HepG2 (cell line): Measurements from ENCODE around the gene GPS2. TPM values are rescaled to one million over a fixed set of nuclear protein-coding genes. Genes with fewer than 3 reads are reported as not detected.

Experiments used
- CEBPZ ChIP-seq: IDR thresholded peaks from 2 replicates; pipeline ENCODE4 v1.6.1; 2012; ENCODE audit warnings: low read length, improper control_type of control experiment
- ESRRA ChIP-seq: sonication (generic); formaldehyde crosslinking; IDR thresholded peaks from 2 replicates; pipeline ENCODE4 v1.5.1; 2020; ENCODE audit warnings: mild to moderate bottlenecking, low read depth, missing genetic modification reagents
- HDAC1 ChIP-seq: sonication (generic); formaldehyde crosslinking; IDR thresholded peaks from 2 replicates; pipeline ENCODE4 v1.5.1; 2020; ENCODE audit warnings: mild to moderate bottlenecking, missing genetic modification reagents
- HNRNPH1 ChIP-seq: fragments of 200-400 bp; formaldehyde crosslinking; optimal IDR thresholded peaks from 2 replicates; pipeline ENCODE3; 2017; ENCODE audit warnings: mild to moderate bottlenecking, low read depth, low read length
- KLF12 ChIP-seq: sonication (generic); formaldehyde crosslinking; IDR thresholded peaks from 2 replicates; pipeline ENCODE4 v1.4.0; 2020; ENCODE audit warnings: missing genetic modification reagents, borderline replicate concordance
- LRRFIP1 ChIP-seq: sonication (generic); formaldehyde crosslinking; conservative IDR thresholded peaks from 2 replicates; pipeline ENCODE4 v1.4.0; 2020; ENCODE audit warnings: missing genetic modification reagents
- MAF1 ChIP-seq: sonication (generic); formaldehyde crosslinking; IDR thresholded peaks from 2 replicates; pipeline ENCODE4 v1.5.0; 2020; ENCODE audit warnings: missing genetic modification reagents, borderline replicate concordance
- MTA1 ChIP-seq: sonication (generic); formaldehyde crosslinking; IDR thresholded peaks from 2 replicates; pipeline ENCODE4 v1.4.0; 2020; ENCODE audit warnings: missing genetic modification reagents, mild to moderate bottlenecking, borderline replicate concordance
- POLR2G ChIP-seq: fragments of 200-400 bp; formaldehyde crosslinking; IDR thresholded peaks from 2 replicates; pipeline ENCODE4 v1.6.1; 2018; ENCODE audit warnings: mild to moderate bottlenecking, low read depth, low read length, moderate library complexity
- RFX5 ChIP-seq: IDR thresholded peaks from 2 replicates; pipeline ENCODE4 v1.6.1; 2011; ENCODE audit warnings: low read depth, low read length, improper control_type of control experiment
- TMF1 ChIP-seq: sonication (generic); formaldehyde crosslinking; IDR thresholded peaks from 2 replicates; pipeline ENCODE4 v1.8.1; 2022; ENCODE audit warnings: low read depth, missing genetic modification reagents
- ZNF609 ChIP-seq: sonication (generic); formaldehyde crosslinking; IDR thresholded peaks from 2 replicates; pipeline ENCODE4 v1.4.0; 2020; ENCODE audit warnings: mild to moderate bottlenecking, missing genetic modification reagents, borderline replicate concordance
- ZNF660 ChIP-seq: sonication (generic); formaldehyde crosslinking; IDR thresholded peaks from 2 replicates; pipeline ENCODE4 v1.5.1; 2020; ENCODE audit warnings: mild to moderate bottlenecking, low read depth, missing genetic modification reagents, borderline replicate concordance
- ZNF713 ChIP-seq: sonication (generic); formaldehyde crosslinking; IDR thresholded peaks from 2 replicates; pipeline ENCODE4 v1.4.0; 2020; ENCODE audit warnings: mild to moderate bottlenecking, missing genetic modification reagents
- ZNF83 ChIP-seq: sonication (generic); formaldehyde crosslinking; IDR thresholded peaks from 2 replicates; pipeline ENCODE4 v1.4.0; 2020; ENCODE audit warnings: missing genetic modification reagents, mild to moderate bottlenecking, borderline replicate concordance
- polyA plus RNA-seq, 8 experiments: library from polyadenylated mRNA; depleted of rRNA in 3 of 8; stranded (reverse) in 7 of 8; unstranded in 1 of 8; fragments of >200 nt; fragmentation: Illumina TruSeq in 4 of 8; extraction: Trizol in 4 of 8; gene quantifications; 2 replicates each; pipeline versions ENCODE4 v1.2.1 to v1.2.3, GENCODE V29; 2011 to 2016; ENCODE audit warnings: low read depth in 4 of 8, missing spikeins in 1 of 8, mixed read lengths in 1 of 8; ENCODE audit not compliant: insufficient read depth in 1 of 8
- total RNA-seq, 5 experiments: library from RNA; depleted of rRNA; stranded (reverse); fragments of >200 nt; fragmentation: Illumina TruSeq; extraction: Trizol; gene quantifications; 2 replicates each; pipeline ENCODE4 v1.2.3, GENCODE V29; 2016; ENCODE audit warnings: low read depth in 1 of 5

Gene GPS2
- total and polyA plus RNA-seq, 2 of the 13 experiments (the other 11 are each of a cell fraction or from before 2014, with no cell fraction given) = 58.0 to 59.4 TPM

- no peak for TF ChIP-seq LRRFIP1 (CRISPR knock-in tag)
- no peak for TF ChIP-seq HNRNPH1
- TF ChIP-seq ESRRA (CRISPR knock-in tag) = 0 out of 2 replicates have a peak, but pooled peaks have one; percentile 61
- no peak for TF ChIP-seq ZNF83
- peak; percentile 89 for TF ChIP-seq TMF1
- TF ChIP-seq CEBPZ = no peak
- TF ChIP-seq POLR2G = peak; percentile 91
- no peak for TF ChIP-seq RFX5
- TF ChIP-seq KLF12 (CRISPR knock-in tag) = 0 out of 2 replicates have a peak, but pooled peaks have one; percentile 55
- no peak for TF ChIP-seq ZNF660 (CRISPR knock-in tag)
- TF ChIP-seq MAF1 (CRISPR knock-in tag) = peak; percentile 82; the same call in 1 of the 2 replicates
- TF ChIP-seq ZNF713 (CRISPR knock-in tag) = peak; percentile 28; the same call in 1 of the 2 replicates
- peak; percentile 99 for TF ChIP-seq HDAC1 (CRISPR knock-in tag)
- no peak for TF ChIP-seq ZNF609 (CRISPR knock-in tag)
- peak; percentile 78; the same call in 1 of the 2 replicates for TF ChIP-seq MTA1 (CRISPR knock-in tag)
Observed at GRCh38 chr17:7314719-7315569, at the start of gene GPS2 (continued).
